HPDE6-E6E7 (cell line): ENCODE measurements around the gene NUDC.
A peak's percentile ranks its signal among the peaks of the same experiment; 100 is the strongest.

Experiments
- DNase-seq: peaks from one replicate; pipeline ENCODE4 v3.0.0; 2011; ENCODE audit warnings: missing footprints; ENCODE audit errors: extremely low spot score

The NUDC gene

DNA sequence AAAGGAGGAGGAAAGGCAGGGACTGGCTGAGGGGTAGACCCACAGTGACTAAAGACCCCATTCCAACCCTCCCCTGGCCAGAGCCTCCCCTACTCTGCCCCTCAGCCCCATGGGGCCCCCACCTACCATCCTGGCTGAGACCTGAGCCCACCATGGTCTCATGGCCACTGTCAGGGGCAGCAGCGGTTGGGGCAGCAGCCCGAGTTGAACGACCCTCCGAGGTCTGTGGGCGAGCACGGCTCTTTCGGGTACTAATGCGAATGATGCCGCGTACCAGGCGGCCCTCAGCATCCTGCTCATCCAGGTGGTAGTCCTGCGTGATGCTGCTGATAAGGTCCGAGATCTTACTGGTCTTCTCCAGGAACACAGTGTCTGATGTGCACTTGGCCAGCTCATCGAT, 29.7 kb downstream of the NUDC start:
- no peak for DNase-seq

DNA sequence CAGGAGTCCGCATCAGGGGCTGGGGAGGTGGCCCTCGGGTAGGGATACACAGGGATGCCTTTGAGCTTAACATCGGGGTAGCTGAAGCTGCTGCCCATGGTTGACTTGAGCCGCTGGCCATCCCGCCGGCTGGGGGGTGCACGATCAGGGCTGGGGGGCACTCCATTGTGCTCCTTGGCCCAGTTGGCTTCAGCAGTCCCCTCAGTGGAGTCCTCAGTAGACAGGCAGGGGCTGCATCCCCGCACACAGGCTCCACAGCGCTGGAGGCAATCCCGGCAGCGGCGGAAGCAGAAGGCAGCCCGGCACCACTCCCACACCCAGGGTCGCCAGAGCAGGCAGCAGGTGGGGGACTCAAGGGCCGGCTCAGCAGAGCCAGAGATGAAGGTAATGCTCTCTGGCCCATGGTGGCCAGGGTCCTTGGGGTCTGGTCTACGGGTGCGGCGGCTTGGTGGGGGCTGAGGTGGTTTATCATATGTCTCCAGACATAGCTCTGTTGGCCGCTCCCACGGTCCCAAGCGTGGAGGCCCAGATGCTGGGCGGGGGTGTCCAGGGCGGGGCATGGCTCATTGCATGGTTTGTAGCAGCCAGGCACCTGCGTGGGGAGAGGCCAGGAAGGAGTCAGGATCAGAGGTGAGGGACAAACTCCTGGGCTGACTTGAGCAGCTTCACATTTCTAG, 30.4 kb downstream of the NUDC start:
- DNase-seq, result no peak

DNA sequence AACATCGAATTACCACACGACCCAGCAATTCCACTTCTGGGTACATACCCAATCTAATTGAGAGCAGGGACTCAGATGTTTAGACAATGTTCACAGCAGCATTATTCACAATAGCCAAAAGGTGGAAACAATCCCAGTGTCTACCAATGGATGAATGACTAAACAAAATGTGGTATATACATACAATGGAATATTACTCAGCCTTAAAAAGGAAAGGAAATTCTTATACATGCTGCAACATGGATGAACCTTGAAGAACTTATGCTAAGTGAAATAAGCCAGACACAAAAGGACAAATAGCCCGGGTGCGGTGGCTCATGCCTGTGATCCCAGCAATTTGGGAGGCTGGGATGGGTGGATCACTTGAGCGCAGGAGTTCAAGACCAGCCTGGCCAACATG, 31.8 kb downstream of the NUDC start:
- no peak for DNase-seq

DNA sequence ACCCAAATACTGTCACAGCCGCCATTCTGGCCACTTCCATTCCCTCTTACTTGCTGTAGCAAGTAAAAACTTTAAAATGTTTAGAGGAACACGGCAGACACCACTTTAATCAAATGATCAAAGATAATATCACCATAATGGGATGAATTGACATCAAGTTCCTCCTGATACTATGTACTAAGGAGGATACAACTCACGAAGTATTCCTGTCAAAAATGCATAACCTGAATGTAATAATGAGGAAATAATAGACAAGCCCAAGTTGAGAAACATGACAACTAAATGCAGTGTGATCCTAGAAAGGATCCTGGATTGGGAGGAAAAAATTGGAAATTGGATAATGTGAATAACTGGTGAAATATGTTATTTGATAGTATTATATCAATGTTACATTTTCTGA, 34.8 kb downstream of the NUDC start:
- no peak for DNase-seq

DNA sequence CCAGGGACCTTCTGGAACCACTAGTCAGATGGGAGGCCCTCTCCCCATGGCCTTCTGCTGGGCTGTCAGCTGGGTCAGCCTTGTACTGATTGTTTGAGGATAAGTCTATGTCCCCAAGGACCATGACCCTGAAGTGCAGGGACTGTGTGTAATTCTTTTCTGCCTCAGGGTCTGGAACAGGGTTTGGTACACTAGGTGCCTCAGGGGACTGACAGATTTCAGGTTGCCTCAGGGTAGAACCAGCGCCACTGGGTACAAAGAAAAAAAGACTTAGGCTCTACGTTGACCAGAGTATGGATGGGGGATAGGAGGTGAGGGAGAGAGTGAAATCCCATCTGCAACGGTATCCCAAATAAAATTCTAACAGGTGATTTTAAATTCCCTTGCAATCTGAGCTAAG, 35.8 kb downstream of the NUDC start:
- no peak for DNase-seq

DNA sequence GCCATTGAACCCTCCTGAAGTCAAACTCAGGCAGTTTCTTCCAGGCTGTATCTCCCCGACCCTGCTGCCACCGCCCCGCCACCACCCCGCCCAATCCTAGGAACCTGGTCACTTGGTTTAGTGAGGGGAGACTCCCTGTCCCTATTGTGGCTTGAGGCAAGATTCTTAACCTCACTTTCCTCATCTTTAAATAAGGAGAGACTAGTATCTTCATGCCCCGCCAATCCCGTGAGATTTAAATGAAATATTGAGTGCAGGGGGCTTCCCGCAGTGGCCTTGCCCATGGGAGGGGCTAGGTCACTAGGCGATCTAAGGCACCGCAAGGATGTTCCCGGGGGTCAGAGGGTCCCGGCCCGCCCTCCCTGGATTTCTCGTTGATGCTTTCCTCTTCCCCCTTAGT, 37.7 kb downstream of the NUDC start:
- no peak for DNase-seq

DNA sequence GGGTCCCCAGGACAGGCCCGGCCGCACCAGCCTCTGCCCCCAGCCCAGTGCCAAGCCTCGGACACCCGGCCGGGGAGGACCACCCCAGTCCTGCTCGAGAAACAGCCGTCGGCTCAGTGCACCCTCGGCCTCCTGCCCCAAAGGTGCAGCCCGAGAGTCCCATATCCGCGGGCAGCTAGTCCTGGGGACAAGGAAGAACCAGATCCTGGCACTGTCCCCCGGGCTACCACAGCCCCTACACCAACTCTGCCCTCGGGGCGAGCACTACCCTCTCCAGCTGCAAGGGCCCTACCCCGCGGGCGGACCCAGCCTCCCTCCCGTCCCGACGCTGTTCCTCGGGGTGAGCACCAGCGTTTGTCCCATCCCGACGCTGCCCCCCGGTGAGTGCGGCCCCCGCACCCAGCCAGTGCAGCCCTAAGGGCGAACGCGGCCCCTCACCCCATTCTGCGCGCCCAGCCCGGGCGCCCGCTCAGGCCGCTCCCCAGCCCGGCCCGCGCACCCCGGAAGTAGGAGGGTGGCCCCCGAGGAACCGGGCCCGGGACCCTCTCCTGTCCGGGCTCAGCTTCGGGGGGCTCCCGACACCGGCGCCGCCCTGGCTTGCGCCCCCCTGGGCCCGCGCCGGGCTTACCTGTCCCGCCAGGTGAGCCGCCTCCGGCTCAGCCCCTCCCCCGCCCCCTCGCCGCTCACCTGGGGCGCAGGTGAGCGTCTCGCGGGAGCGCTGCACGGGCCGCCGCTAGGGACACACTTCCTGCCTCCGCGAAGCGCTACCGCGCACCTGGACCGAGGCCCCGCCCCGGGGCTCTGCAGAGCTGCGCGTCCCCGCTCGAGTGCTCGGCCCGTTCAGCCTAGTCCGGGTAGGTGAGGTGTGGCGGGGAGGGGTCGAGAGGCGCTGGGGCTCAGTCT, 38.4 kb downstream of the NUDC start, which contains the start of gene KDF1:
Gene KDF1 (minus strand): TSS at position 747 of the 903 bp plus-strand sequence. CDS start 8,088 bp downstream, outside the sequence.
- peak; percentile 85 for DNase-seq

DNA sequence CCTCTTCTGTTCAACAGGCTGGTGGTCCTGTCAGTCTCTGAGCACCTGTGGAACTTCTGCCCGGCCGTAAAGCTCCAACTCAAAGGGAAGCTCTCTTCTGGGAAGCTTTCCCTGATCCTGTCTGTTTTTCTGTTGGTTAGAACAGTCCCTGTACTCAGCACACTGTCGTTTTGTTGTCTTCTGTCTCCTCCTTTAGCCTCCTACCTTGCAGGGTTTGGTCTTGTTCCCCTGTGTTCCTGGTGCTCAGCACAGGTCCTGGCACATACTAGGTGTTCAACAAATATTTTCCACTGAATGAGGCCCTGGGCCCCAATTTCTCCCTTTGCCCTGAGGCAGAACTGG, 39.1 kb downstream of the NUDC start:
- no peak for DNase-seq

DNA sequence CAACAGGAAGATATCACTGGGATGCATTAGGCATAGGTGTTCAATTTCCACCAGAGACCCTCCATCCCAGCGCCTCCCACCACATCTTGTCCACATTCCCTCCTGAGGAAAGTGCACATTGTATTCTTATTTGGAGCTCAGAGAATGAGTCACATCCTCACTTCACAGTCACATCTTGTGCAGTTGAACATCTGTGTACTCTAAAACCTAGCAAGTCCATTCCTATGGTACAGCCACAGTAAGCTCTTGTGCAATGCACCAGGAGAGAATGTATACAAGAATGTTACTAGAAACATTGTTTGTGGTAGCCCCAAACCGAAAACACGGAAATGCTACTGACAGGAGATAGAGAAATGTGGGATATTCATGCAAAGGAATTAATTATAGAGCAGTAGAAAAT, 40.3 kb downstream of the NUDC start:
- DNase-seq, result peak; percentile 67

DNA sequence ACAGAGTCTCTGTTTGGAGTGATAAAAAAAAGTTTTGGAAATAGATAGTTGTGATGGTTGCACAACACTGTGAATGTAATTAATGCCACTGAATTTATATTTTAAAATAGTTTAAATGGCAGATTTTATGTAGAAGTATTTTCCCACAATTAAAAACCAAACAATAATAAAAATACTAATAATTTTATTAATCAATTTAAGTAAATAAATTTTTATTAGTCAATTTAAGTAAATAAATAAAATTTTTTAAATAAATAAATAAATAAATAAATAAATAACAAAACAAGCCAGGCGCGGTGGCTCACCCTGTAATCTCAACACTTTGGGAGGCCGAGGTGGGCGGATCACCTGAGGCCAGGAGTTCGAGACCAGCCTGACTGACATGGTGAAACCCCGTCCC, 43.7 kb downstream of the NUDC start:
- DNase-seq, result no peak

DNA sequence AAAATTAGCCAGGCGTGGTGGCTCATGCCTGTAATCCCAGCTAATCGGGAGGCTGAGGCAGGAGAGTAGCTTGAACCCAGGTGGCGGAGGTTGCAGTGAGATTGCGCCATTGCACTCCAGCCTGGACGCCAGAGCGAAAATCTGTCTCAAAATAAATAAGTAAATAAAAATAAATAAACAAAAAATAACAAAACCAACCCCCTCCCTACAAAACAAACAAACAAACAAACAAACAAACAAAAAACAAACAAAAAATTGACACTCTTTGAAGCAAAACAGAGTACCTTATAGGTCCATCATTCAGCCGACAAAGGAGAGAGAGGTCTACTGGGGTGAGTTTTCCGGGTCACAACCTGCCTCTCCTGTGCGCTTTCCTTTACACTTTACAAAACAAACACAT, 44.1 kb downstream of the NUDC start:
- no peak for DNase-seq

DNA sequence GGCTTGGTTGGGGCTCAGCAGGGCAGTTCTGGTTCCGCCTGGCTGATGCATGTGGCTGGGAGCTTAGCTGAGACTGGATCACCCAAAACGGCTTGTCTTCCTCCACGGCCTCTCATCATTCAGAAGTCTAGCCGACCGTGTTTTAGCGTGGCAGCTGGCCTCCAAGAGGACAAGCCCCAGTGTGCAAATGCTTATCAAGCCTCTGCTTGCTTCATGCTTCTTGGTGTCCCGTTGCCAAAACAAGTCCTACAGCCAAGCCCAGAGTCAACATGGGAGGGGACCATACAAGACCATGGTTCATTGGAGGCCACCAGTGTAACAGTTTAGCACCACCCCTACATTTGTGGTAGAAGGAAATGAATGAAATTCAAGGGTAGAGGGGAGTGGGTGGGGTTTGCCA, 49.3 kb downstream of the NUDC start:
- no peak for DNase-seq

DNA sequence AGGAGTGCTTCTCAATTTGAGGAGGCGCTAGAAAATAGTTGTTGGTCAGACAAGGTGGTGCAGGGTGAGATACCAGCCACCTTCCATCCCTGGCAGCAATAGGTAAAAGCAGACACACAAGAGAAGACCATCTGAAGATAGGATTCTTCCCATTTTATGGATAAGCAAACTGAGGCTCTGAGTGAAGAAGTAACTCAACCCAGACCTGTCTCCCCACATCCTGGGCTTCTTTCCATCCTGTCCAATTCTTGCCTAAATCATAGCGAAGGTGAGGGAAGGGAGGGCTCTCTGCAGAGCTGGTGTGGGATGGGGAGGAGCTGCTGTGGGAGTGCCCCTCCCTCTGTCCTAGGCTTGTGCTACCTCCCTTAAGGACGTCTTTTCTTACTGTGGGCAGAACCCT, 50.0 kb downstream of the NUDC start:
- no peak for DNase-seq

DNA sequence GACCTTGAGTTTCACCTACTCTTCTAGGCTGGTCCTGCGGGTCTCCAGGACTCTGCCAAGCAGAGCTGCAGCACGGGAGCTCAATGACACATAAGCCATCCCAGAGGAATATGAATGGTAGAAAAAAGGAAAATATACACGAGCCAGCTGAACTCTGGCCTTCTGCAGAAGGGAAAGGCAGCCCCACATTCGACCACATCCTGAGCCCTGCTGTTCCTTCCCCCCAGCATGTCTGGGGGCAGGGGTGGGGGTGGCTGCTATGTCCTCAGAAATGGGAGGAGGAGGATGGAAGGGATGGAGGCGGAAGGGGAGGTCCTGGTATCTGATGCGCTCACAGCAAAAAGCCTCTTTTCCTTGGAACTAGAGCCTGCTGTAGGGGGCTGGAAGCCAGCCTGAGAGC, 50.8 kb downstream of the NUDC start:
- no peak for DNase-seq

DNA sequence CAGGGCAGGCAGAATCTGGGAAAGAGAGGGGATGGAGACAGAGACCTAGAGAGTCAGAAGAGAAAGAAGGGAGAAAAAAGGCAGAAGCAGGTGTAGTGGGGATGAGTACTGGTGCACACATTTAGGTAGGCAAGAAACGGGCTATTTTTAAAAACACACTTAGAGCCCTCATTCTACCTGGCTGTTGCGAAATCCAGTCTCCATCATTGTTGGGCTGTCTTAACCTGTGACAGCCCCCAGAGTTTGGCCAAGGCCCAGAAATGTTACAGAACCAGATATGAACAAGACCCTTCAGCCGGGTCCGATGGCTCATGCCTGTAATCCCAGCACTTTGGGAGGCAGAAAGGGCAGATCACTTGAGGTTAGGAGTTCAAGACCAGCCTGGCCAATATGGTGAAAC, 51.3 kb downstream of the NUDC start:
- no peak for DNase-seq

DNA sequence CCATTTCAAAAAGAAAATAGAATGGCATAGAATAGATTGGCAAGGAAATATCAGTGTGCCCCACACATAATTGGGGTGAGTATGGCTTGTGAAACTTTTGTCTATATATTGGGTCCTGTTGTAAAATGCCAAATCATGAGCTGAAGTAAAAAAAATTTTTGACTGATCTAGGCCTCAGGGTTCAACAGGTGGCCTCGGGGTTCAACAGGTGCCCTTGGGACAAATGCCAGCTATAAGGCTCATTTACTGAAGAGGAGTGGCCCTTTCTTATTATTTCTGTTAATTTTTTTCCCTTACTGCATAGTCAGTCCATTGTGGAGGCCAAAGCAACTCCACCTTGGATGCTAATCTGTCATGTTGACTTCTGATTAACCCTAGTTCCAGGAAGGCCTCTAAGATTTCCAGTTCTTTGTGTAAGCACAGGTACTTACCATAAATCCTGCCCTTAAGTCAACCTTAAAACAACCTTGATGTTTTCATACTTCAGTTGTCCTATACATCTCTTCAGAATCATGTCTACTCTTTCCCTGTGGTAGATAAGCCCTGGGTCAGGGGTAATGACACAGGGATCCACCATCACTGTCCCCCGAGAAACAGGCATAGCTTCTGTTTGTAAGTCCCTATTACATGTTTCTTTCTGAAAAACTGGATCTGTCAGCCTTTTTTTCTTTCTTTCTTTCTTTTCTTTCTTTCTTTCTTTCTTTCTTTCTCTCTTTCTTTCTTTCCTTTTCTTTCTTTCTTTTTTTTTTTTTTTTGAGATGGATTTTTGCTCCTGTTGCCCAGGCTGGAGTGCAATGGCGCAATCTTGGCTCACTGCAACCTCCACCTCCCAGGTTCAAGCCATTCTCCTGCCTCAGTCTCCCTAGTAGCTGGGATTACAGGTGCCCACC, 55.3 kb downstream of the NUDC start:
- no peak for DNase-seq

DNA sequence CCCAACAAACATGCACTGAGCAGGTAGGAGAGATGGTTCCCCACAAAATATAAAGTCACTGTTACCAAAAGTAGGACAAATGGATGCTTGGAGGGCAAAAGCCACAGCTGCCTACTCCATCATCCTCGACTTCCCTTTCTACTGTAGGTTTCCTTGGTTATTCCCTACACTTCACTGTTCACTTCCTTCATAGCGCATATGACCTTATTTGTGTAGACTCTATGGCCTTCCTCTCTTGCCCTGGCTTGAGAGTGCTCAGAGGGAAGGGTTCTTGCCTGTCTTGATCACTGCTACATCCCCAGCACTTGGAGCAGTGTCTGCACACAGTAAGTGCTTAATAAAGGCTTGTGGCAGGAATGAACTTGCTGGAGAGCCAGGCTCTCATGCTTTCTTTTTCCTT, 57.4 kb downstream of the NUDC start:
- DNase-seq, result no peak

DNA sequence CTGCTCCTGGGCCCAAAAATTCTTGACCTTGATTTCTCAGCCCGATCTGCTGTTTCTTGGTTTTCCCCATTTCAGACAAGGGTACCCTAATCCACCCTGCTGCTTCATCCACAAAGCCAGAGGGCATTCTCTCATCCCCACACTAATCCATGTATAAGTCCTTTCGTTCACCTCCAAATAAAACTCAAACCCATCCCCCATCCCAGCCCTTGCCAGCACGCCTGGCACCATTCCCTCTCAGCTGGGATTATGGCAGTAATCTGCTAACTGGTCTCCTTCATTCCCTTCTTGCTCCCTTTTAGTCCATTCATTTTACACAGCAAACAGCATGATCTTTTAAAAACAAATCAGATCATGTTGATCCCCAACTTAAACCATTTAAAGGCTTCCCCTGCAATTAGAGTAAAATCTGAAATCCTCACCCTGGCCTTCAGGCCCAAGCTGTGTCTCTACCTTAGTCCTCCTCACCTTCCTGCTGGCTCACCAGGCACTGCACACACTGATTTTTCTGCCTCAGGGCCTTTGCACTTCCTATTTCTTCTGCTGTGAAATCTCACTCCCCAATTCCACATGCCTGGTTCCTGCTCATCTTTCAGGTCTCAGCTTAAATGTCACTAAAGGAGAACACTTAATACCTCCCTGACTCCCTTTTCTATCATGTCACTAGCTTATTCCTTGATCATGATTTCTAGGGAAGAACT, 59.8 kb downstream of the NUDC start:
- no peak for DNase-seq

DNA sequence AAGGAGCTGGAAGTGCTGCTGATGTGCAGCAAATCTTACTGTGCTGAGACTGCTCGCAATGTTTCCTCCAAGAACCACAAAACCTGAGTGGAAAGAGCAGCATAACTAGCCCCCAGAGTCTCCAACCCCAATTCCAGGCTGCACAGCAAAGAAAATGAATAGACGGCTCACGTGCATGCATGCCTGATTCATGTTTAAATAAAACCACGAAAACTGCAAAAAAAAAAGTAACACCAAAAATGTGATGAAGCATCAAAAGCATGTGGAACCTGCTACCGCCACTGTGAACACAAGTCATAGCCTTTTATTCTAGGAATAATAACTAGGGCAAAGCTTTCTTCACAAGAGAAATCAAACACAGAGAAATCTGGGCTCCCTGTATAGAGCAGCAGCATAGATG, 62.3 kb downstream of the NUDC start:
- no peak for DNase-seq

DNA sequence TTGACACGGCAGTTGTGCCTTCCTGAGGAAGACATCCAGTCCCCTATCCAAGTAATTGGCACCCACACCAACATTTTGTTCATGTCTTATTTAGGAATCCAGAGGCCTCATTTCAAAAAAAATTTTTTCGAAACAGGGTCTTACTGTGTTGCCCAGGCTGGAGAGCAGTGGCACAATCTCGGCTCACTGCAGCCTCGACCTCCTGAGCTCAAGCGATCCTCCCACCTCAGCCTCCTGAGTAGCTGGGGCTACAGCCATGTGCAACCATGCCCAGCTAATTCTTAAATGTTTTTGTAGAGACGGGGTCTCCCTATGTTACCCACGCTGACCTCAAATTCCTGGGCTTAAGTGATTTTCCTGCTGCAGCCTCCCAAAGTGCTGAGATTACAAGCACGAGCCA, 62.7 kb downstream of the NUDC start:
- DNase-seq, result no peak

DNA sequence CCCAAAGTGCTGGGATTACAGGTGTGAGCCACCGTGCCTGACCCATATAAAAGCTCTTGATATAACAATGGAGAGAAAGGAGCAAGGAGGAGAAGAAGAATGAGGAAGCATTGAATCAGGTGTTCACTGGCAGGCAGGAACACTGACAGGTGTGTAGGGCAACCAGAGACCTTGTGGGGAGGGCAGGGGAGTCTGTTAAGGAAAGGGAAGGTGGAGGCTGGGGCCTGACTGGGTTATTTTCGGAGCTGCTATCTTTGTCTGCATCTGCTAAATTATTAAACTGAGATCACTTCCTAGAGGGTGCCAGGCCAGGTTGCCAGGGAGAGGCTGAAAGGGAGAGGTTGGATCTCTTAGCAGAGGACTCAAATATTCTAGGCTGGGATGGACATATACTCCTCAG, 65.1 kb downstream of the NUDC start:
- no peak for DNase-seq
